Activated CD8-positive, alpha-beta T cell treated with anti-CD3 and anti-CD28 coated beads, Interleukin-2, amount 10 ng/mL, durations not matched to agents 7 days and 5 days (primary cell): ENCODE measurements around the gene HTR1E. TPM values are rescaled to one million over a fixed set of nuclear protein-coding genes. Genes with fewer than 3 reads are reported as not detected.
"Not testable (repeated sequence)": the region's sequence is repeated elsewhere in the genome, so short reads cannot be mapped to it uniquely, and the experiment has no call there.

Experiments
- ATAC-seq: fragments of 150-1000 bp; cut with Tn5 transposase; one replicate; pipeline ENCODE4 v1.10.0; 2021; ENCODE audit warnings: moderate library complexity
- CTCF ChIA-PET: fragments of 350-600 bp; sonication (Branson Sonifier 250); formaldehyde crosslinking; loops from one replicate; lab custom pipeline; 2021; ENCODE audit warnings: antibody characterized with exemption; lab: Charles Lee
- POLR2A ChIA-PET: fragments of 350-600 bp; sonication (Branson Sonifier 250); formaldehyde crosslinking; loops from one replicate; lab custom pipeline; 2021; ENCODE audit warnings: antibody characterized with exemption; lab: Charles Lee
- DNase-seq: peaks from one replicate; pipeline ENCODE4 v3.0.0-alpha.2; 2020
- H3K27ac Mint-ChIP-seq: one replicate; pipeline ENCODE4 v1.8.0; 2021; ENCODE audit warnings: mild to moderate bottlenecking, mixed read lengths
- H3K27me3 Mint-ChIP-seq: one replicate; pipeline ENCODE4 v1.8.0; 2021; ENCODE audit warnings: low read depth, mixed read lengths
- H3K36me3 Mint-ChIP-seq: one replicate; pipeline ENCODE4 v1.8.0; 2021; ENCODE audit warnings: low read depth, mixed read lengths
- H3K4me1 Mint-ChIP-seq: one replicate; pipeline ENCODE4 v1.8.0; 2021; ENCODE audit warnings: low read depth, mixed read lengths
- H3K4me3 Mint-ChIP-seq: one replicate; pipeline ENCODE4 v1.8.0; 2021; ENCODE audit warnings: mild to moderate bottlenecking, mixed read lengths
- H3K9me3 Mint-ChIP-seq: one replicate; pipeline ENCODE4 v1.8.0; 2022; ENCODE audit warnings: mixed read lengths; ENCODE audit not compliant: insufficient read depth
- total RNA-seq, 2 experiments: library from RNA; stranded (reverse); gene quantifications; one replicate each; pipeline ENCODE4 v1.2.3, GENCODE V29; 2021

The HTR1E gene
- not detected for total RNA-seq

DNA sequence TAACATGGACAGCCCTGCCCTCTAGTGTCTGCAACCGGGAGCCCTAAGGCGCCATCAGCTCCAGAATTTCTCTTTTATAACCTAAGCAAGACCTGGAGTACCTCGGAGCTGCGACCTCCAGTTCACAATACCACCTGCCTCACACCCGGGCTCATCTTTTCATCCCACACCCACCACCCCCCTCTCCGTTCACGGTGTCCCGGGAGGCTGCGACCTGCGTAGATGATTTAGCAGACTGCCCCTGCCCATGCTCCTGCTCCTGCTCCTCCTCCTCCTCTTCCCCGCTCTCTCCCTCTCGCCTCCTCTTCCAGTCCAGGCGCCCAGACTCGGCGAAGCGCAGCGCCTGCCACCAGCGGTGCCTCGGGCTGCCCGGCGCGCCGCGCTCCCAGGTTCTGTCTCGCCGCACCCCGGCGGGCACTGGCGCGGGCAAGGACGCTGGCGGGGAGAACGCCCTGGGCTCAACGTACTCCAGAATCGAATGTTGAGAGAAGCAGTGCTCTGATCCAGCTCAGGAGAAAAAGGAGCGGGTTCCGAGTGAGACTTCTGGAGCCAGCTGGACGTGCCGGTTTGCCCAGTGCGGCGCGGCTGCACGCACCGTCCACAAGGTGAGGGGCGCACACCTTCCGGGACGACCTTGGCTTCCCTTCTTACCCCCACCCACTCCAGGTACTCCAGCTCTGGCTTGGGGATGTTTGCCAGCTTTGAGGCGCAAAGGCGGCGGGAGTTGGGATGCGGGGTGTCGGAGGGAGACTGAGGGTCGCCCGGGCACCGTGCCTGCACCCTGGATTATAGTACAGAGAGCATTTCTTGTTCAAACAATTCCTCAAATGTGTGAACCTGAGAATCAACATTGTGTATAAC, at the start of gene HTR1E:
TSS of gene HTR1E (plus strand) at position 310 of the 861 bp plus-strand sequence. CDS start 77,807 bp downstream, outside the sequence.
- Mint-ChIP-seq H3K9me3 (no peaks in the 10 kb centered on the region), H3K4me1 (no peaks in the 10 kb centered on the region), H3K27me3 (peaks cover 33% of the 10 kb centered on the region), H3K27ac (no peak within 1 kb of the TSS), H3K4me3 (no peak within 1 kb of the TSS), H3K36me3 (no peaks in the 10 kb centered on the region)
- ATAC-seq (no peak), DNase-seq (peak; percentile 24)
- CTCF ChIA-PET = no interaction called here
- POLR2A ChIA-PET = no interaction called here

DNA sequence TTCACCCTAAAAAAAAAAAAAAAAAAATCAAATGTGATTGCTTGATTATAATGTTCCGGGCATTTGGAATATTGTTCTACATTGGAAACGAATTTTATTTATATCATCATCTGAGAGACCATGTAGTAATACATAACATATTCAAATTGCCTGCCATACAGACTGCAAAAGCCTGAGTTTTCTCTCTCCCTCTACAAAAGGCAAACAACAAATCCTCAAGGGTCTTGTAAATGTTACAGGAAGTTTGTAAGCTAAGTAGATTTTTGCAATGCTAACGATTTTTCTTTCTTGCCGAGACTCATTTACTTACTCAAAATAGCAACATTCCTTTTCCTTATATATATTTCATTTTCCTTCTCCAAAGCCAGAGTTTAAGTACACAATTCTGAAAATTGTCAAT, 49.0 kb upstream of the HTR1E start:
- POLR2A ChIA-PET = no interaction called here
- DNase-seq (no peak), ATAC-seq (no peak)
- H3K27me3 Mint-ChIP-seq = no peaks in the 10 kb centered on the region
- H3K27ac Mint-ChIP-seq = no peak overlapping the region
- no peak overlapping the region for H3K4me3 Mint-ChIP-seq
- no peaks in the 10 kb centered on the region for H3K4me1 Mint-ChIP-seq
- CTCF ChIA-PET = no interaction called here
- H3K36me3 Mint-ChIP-seq = no peaks in the 10 kb centered on the region
- no peaks in the 10 kb centered on the region for H3K9me3 Mint-ChIP-seq

GRCh38 chr6:86897265-86897664, 40.1 kb upstream of the HTR1E start:
- H3K27ac Mint-ChIP-seq, POLR2A ChIA-PET, H3K4me1 Mint-ChIP-seq, H3K4me3 Mint-ChIP-seq, CTCF ChIA-PET, H3K36me3 Mint-ChIP-seq, H3K27me3 Mint-ChIP-seq, ATAC-seq, H3K9me3 Mint-ChIP-seq, DNase-seq: not testable (repeated sequence)

- Mint-ChIP-seq H3K9me3 (no peaks in the 10 kb centered on the region), H3K27ac (no peak overlapping the region), H3K27me3 (no peaks in the 10 kb centered on the region), H3K36me3 (no peaks in the 10 kb centered on the region), H3K4me1 (no peaks in the 10 kb centered on the region), H3K4me3 (no peak overlapping the region)
- ChIA-PET CTCF (no interaction called here), POLR2A (no interaction called here)
- DNase-seq (no peak), ATAC-seq (no peak)
Measured at GRCh38 chr6:86913795-86914194, 23.5 kb upstream of the HTR1E start.

DNA sequence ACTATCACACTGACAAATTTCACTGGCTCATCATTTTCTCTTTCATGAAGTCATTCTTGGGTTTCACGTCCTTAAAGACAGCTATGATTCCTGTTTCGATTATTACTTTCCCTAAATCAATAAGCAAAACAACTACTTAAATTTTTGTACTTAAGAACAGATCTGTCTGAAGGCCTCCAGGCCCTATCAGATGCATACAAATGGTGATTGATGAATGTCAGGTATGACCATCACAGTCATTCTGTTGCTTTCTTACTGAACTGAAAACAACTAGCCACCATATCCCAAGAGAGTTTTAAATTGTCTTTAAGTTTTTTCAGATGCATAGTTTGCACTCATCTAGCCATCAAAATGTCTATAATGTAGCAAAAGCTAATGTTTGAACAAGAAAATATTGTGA, 20.9 kb upstream of the HTR1E start:
- no peak for ATAC-seq
- ChIA-PET POLR2A (no interaction called here), CTCF (no interaction called here)
- Mint-ChIP-seq H3K36me3 (no peaks in the 10 kb centered on the region), H3K4me1 (no peaks in the 10 kb centered on the region), H3K9me3 (peaks cover 4% of the 10 kb centered on the region), H3K27me3 (no peaks in the 10 kb centered on the region), H3K4me3 (no peak overlapping the region), H3K27ac (no peak overlapping the region)
- DNase-seq = no peak

DNA sequence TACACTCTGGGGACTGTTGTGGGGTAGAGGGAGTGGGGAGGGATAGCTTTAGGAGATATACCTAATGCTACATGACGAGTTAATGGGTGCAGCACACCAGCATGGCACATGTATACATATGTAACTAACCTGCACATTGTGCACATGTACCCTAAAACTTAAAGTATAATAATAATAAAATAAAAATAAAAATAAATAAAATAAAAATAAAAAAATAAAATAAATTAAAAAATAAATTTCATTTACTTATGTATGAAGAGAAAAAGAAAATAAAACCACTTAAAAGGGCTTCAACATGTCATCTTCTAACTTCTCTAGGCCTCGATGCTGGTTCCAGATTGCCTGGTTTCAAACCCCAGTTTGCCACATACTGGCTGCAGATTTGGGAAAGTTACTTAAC, 10.2 kb upstream of the HTR1E start:
- H3K27me3 Mint-ChIP-seq, H3K9me3 Mint-ChIP-seq, H3K4me1 Mint-ChIP-seq, H3K36me3 Mint-ChIP-seq, CTCF ChIA-PET, POLR2A ChIA-PET, DNase-seq, H3K27ac Mint-ChIP-seq, H3K4me3 Mint-ChIP-seq, ATAC-seq: not testable (repeated sequence)

DNA sequence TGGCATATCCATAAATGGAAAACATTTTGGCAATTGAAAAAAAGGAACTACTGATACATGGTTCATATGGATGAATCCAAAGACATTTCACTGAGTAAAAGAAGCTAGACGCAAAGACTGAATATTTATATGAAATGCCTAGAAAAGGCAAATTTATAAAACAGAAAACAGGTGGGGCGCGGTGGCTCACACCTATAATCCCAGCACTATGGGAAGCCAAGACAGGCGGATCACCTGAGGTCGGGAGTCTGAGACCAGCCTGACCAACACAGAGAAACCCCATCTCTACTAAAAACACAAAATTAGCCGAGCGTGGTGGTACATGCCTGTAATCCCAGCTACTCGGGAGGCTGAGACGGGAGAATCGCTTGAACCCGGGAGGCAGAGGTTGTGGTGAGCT, 9.5 kb upstream of the HTR1E start:
- H3K27ac Mint-ChIP-seq, H3K4me3 Mint-ChIP-seq, ATAC-seq, H3K36me3 Mint-ChIP-seq, DNase-seq, H3K27me3 Mint-ChIP-seq, H3K4me1 Mint-ChIP-seq, CTCF ChIA-PET, H3K9me3 Mint-ChIP-seq, POLR2A ChIA-PET: not testable (repeated sequence)

DNA sequence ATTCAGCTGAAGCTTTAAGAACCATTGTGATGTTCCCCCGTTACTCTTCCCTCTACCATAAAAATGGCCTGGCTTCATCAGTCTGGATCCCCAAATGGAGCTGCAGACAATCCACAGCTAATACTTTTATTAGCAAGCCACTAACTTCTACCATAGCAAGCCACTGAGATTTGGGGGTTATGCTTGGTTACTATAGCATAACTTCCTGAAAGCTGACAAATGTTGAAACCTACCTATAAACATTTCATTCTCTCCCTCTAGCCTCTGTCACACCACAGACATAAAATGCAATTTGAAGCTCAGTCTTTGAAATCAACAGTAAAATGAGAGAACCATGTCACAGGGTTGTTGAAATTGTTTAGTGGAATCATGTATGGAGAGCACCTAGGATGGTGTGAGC, 3.0 kb upstream of the HTR1E start:
- no peak overlapping the region for H3K4me3 Mint-ChIP-seq
- no peaks in the 10 kb centered on the region for H3K9me3 Mint-ChIP-seq
- peaks cover 29% of the 10 kb centered on the region for H3K27me3 Mint-ChIP-seq
- no peaks in the 10 kb centered on the region for H3K36me3 Mint-ChIP-seq
- H3K27ac Mint-ChIP-seq = no peak overlapping the region
- POLR2A ChIA-PET = no interaction called here
- no peak for DNase-seq
- CTCF ChIA-PET = no interaction called here
- H3K4me1 Mint-ChIP-seq = no peaks in the 10 kb centered on the region
- ATAC-seq = no peak

GRCh38 chr6:86936834-86937218, 502 bp upstream of the HTR1E start:
- no peaks in the 10 kb centered on the region for H3K36me3 Mint-ChIP-seq
- no peak overlapping the region for H3K4me3 Mint-ChIP-seq
- CTCF ChIA-PET = no interaction called here
- H3K9me3 Mint-ChIP-seq = no peaks in the 10 kb centered on the region
- H3K27me3 Mint-ChIP-seq = peaks cover 33% of the 10 kb centered on the region
- no peak overlapping the region for H3K27ac Mint-ChIP-seq
- DNase-seq (no peak), ATAC-seq (no peak)
- POLR2A ChIA-PET = no interaction called here
- H3K4me1 Mint-ChIP-seq = no peaks in the 10 kb centered on the region

DNA sequence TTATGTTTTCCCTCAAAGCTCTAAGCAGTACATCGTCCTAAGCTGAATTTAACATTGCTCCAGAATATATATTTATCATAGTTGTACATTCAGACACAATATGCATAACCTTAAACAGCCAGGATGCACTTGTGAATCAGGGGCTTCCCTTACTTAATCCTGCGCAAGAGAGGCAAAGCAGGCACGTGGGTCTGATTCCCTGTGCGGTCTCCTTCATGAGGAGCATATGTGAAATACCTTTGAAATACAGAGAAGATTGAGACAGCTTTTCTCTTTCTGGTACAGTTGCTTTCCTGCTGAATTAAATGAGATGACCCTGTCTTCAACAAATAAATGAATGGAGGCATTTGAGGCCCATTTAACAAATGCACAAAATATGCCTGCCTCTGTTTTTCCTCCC, 1.5 kb downstream of the HTR1E start:
- Mint-ChIP-seq H3K4me1 (no peaks in the 10 kb centered on the region), H3K36me3 (no peaks in the 10 kb centered on the region), H3K27ac (no peak overlapping the region), H3K27me3 (peaks cover 33% of the 10 kb centered on the region), H3K4me3 (no peak overlapping the region), H3K9me3 (no peaks in the 10 kb centered on the region)
- ATAC-seq = no peak
- POLR2A ChIA-PET = no interaction called here
- CTCF ChIA-PET = no interaction called here
- DNase-seq = no peak

- H3K4me3 Mint-ChIP-seq = no peak overlapping the region
- peaks cover 20% of the 10 kb centered on the region for H3K27me3 Mint-ChIP-seq
- no peaks in the 10 kb centered on the region for H3K4me1 Mint-ChIP-seq
- no peaks in the 10 kb centered on the region for H3K36me3 Mint-ChIP-seq
- no peaks in the 10 kb centered on the region for H3K9me3 Mint-ChIP-seq
- H3K27ac Mint-ChIP-seq = no peak overlapping the region
- POLR2A ChIA-PET = no interaction called here
- no peak for DNase-seq
- CTCF ChIA-PET = interaction anchor here (1.0 kb wide), 1 partner anchor 26 kb away, joined by 3 read pairs; no protein-coding TSS in a partner anchor
- ATAC-seq = no peak
Measured at GRCh38 chr6:86941461-86941860, 4.1 kb downstream of the HTR1E start.

- Mint-ChIP-seq H3K27me3 (peaks cover 6% of the 10 kb centered on the region), H3K36me3 (no peaks in the 10 kb centered on the region), H3K27ac (no peak overlapping the region), H3K4me1 (no peaks in the 10 kb centered on the region), H3K9me3 (no peaks in the 10 kb centered on the region), H3K4me3 (no peak overlapping the region)
- DNase-seq = no peak
- CTCF ChIA-PET = no interaction called here
- ATAC-seq = no peak
- POLR2A ChIA-PET = no interaction called here
Measured at GRCh38 chr6:86942769-86943516, 5.6 kb downstream of the HTR1E start.
